Measurements from ENCODE around the gene IFT52.
A peak's percentile ranks its signal among the peaks of the same experiment; 100 is the strongest.
"Not testable (repeated sequence)": the region's sequence is repeated elsewhere in the genome, so short reads cannot be mapped to it uniquely, and the experiment has no call there.

The IFT52 gene

DNA sequence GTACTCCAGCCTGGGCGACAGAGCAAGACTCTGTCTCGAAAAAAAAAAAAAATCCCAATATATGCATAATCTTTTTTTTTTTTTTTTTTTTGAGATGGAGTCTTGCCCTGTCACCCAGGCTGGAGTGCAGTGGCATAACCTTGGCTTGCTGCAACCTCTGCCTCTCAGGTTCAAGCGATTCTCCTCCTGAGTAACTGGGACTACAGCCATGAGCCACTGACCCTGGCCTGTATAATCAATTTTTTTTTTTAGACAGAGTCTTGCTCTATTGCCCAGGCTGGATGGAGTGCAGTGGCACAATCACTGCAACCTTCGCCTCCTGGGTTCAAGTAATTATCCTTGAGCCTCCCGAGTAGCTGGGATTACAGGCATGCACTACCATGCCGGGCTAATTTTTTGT is 64.4 kb downstream of the IFT52 start:
- not testable (repeated sequence) for H3K27ac Mint-ChIP-seq, H3K4me3 Mint-ChIP-seq, H3K36me3 Mint-ChIP-seq, H3K9me3 Mint-ChIP-seq, ATAC-seq, H3K27me3 Mint-ChIP-seq
- peaks cover 22% of the 10 kb centered on the region for H3K4me1 Mint-ChIP-seq

DNA sequence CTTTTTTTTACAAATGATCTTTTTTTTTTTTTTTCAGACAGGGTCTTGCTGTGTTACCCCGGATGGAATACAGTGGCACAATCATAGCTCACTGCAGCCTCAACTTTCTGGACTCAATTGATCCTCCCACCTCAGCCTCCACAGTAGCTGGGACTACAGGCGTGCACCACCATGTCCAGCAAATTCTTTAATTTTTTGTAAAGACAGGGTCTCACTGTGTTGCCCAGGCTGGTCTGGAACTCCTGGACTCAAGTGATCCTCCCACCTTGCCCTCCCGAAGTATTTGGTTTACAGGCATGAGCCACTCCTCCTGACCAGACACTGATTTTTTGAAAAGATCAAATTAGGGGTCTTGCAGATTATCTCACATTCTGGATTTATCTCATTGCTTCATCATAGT is 65.2 kb downstream of the IFT52 start:
- H3K4me3 Mint-ChIP-seq = peak overlapping the region; percentile 97
- H3K36me3 Mint-ChIP-seq = no peaks in the 10 kb centered on the region
- H3K4me1 Mint-ChIP-seq = peaks cover 22% of the 10 kb centered on the region
- H3K27ac Mint-ChIP-seq = peak overlapping the region; percentile 98
- ATAC-seq = no peak
- no peaks in the 10 kb centered on the region for H3K27me3 Mint-ChIP-seq
- H3K9me3 Mint-ChIP-seq = no peaks in the 10 kb centered on the region

DNA sequence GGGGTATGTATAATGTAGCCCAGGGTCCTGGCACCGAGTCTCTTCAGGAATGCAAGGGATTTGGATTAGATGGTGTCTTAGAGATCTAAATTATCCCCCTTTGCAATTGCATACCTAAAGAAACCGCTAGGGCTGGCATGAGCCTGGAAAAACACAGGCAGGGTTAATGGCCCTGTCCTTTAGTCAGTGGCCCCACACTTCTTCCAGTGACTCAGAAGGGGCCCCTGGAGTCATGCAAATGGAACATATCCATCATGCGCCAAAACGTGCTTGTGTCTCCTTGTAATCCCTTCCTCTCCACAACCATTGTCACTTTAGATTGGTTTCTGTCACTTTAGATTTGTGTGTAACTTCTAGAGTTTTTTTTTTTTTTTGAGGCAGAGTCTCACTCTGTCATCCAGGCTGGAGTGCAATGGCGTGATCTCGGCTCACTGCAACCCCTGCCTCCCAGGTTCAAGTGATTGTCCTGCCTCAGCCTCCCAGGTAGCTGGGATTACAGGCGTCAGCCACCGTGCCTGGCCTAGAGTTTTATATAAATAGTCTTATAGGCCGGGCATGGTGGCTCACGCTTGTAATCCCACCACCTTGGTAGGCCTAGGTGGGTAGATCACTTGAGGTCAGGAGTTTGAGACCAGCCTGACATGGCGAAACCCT is 67.5 kb downstream of the IFT52 start:
- Mint-ChIP-seq H3K9me3 (no peaks in the 10 kb centered on the region), H3K4me3 (peak overlapping the region; percentile 97), H3K4me1 (peaks cover 22% of the 10 kb centered on the region), H3K27ac (peak overlapping the region; percentile 98), H3K27me3 (no peaks in the 10 kb centered on the region), H3K36me3 (no peaks in the 10 kb centered on the region)
- peak; percentile 8 for ATAC-seq

DNA sequence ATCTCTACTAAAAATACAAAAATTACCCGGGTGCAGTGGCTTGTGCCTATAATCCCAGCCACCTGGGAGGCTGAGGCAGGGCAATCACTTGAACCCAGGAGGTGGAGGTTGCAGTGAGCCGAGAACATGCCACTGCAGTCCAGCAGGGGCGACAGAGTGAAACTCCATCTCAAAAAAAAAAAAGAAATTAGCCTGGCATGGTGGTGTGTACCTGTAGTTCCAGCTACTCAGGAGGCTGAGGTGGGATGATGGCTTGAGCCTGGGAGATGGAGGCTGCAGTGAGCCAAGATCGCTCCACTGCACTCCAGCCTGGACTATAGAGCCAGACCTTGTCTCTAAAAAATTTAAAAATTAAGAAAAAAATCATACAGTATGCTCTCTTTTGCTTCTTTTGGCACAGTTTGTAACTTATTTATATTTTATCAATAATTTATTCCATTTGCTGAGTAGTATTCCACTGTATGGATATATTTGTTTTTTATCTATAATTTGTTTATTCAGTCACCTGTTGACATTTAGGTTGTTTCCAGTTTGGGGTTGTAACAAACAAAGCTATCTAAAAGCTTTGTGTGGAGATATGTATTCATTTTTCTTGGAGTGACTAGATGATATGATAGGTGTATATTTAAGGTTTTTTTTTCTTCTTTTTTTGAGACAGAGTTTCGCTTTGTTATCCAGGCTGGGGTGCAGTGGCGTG is 68.1 kb downstream of the IFT52 start:
- no peaks in the 10 kb centered on the region for H3K9me3 Mint-ChIP-seq
- peak overlapping the region; percentile 98 for H3K27ac Mint-ChIP-seq

DNA sequence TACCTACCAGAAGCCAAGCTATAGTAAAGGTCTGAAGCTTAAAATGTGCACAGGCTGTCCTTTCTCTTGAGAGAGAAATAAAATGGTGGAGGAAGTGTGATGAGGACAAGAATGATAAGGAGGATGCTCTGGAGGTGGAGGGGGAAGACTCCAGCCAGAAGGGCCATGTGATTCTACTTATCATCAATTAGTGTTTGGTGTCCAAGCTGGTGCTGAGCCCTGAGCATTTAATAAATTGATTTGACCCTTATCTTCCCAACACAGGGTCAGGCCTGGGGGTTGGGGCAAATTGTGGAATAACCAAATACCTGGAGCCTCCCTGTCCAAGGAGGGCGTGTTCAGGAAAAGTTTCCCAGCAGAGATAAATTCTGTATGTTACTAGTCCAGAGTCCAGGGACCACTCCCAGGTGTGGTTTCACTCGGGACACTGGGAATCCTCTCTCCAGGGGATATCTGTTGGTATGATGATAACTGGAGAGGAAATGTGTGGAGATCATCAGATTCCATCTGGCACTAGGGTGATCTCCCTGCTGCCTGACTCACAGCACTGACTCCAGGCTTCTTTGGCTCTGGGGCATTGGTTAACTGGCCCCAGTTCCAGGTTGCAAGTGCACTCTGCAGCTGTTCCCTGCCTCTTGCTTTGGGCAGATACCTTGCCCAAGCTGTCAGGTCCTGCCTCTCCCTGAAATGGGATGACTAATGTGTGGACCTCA is 72.4 kb downstream of the IFT52 start:
- H3K4me1 Mint-ChIP-seq = peaks cover 28% of the 10 kb centered on the region
- no peaks in the 10 kb centered on the region for H3K9me3 Mint-ChIP-seq
- no peak overlapping the region for H3K27ac Mint-ChIP-seq
- H3K36me3 Mint-ChIP-seq = no peaks in the 10 kb centered on the region
- no peak for ATAC-seq
- H3K4me3 Mint-ChIP-seq = no peak overlapping the region
- H3K27me3 Mint-ChIP-seq = no peaks in the 10 kb centered on the region

More for the DNA sequence above, 68.1 kb downstream of the IFT52 start:
- no peak overlapping the region for H3K4me3 Mint-ChIP-seq
- no peaks in the 10 kb centered on the region for H3K27me3 Mint-ChIP-seq
- H3K36me3 Mint-ChIP-seq = no peaks in the 10 kb centered on the region
- peaks cover 22% of the 10 kb centered on the region for H3K4me1 Mint-ChIP-seq
- ATAC-seq = no peak

DNA sequence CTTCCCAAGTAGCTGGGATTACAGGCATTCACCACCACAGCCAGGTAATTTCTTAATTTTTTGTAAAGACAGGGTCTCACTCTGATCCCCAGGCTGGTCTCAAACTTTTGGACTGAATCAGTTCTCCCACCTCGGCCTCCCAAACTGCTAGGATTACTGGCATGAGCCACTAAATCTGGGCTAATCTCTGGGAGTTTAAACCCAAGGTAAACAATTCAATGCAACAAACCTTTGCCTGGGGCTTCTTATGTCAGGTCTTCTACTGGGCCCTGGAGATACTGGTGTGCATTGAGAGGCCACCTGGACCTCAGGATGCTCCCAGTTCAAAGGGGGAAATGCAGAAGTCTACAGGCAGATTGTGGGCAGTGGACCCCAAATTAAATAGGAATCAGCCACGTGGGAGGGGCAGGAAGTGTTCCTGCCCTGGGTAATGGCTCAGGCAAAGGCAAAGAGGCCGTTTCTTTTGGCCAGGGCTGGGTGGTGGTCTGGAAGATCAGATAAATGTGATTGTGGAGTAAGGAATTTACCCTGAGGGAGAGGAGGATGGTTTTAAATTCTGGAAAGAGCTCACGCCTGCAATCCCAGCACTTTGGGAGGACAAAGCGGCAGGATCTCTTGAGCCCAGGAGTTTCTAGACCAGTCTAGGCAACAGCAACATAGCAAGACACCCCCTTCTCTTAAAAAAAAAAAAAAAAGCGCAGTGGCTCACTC is 74.9 kb downstream of the IFT52 start:
- no peaks in the 10 kb centered on the region for H3K27me3 Mint-ChIP-seq
- H3K9me3 Mint-ChIP-seq = no peaks in the 10 kb centered on the region
- no peak overlapping the region for H3K27ac Mint-ChIP-seq
- H3K4me1 Mint-ChIP-seq = peaks cover 30% of the 10 kb centered on the region
- peak overlapping the region; percentile 45 for H3K4me3 Mint-ChIP-seq
- H3K36me3 Mint-ChIP-seq = no peaks in the 10 kb centered on the region
- no peak for ATAC-seq

DNA sequence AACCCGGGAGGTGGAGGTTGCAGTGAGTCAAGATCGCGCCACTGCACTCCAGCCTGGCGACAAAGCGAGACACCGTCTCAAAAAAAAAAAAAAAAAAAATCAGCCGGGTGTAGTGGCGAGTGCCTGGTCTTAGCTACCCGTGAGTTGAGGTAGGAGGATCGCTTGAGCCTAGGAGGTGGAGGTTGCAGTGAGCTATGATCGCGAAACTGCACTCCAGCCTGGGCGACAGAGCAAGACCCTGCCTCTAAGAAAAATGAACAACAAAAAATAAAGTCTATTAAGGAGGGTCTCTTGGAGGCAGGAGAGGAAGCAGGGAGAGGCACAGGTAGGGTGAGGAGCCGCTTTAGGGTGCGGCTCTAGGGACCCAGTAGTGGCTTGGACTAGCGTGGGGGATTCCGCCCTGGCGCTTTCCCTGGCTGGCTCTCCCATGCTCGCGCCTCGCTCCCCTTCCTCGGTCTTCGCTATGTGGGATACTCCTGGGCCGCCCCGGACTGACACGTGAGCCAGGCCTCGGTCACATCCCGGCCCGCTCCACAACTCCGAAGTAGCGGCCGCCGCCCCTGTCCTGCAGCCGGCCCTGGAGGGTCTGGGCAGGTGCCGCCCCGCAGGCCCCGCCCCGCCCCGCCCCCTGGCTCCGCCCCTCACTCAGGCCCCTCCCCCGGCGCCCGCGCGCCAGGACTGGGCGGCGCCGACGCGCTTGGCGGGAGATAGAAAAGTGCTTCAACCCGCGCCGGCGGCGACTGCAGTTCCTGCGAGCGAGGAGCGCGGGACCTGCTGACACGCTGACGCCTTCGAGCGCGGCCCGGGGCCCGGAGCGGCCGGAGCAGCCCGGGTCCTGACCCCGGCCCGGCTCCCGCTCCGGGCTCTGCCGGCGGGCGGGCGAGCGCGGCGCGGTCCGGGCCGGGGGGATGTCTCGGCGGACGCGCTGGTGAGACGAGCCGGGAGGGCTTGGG is 75.9 kb downstream of the IFT52 start, which contains the start of gene MYBL2:
TSS of gene MYBL2 (plus strand) at position 739 of the 953 bp plus-strand sequence. CDS start at position 909, 170 bp downstream.
- peaks cover 30% of the 10 kb centered on the region for H3K4me1 Mint-ChIP-seq
- no peaks in the 10 kb centered on the region for H3K36me3 Mint-ChIP-seq
- peak; percentile 96 for ATAC-seq
- peak within 1 kb of the TSS; percentile 59 for H3K27ac Mint-ChIP-seq
- no peaks in the 10 kb centered on the region for H3K27me3 Mint-ChIP-seq
- H3K9me3 Mint-ChIP-seq = no peaks in the 10 kb centered on the region
- H3K4me3 Mint-ChIP-seq = peak within 1 kb of the TSS; percentile 87

DNA sequence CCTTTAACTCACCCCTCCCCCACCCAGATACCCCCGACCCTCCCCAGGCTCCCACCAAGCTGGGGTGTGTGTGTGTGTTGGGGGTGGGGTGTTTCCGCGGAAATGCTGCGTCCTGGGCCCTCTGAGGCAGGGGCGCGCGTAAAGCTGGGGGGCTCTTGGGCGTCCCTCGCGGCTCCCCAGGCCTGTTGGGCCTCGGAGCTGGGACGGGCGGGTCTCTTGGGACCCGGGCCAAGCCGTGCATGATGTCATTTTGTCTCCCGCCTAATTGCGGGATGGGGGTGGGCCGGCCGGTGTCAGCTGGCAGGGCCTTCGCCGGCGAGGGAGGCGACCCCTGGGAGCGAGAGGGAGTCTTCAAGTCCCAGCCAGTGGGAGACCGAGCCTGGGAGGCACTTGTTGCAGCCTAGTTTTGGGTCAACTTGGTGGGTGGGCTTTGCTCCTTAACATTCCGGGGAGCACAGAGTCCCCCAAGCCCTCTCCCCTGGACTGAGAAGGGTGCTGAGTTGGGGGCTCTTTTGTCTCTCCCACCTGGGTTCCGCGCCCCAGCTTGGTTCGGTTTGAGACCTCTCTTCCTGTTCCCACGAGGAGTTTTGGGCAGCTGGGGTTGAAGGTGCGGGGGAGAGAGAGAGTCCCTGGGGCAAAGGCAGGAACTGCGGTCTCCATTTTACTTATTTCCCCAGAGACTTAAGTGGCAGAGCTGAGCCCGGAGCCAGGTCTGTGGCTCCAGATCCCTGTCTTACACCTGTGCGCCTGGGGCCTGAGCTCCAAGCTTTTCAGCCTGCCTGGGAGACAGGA is 76.8 kb downstream of the IFT52 start:
- no peaks in the 10 kb centered on the region for H3K36me3 Mint-ChIP-seq
- no peaks in the 10 kb centered on the region for H3K9me3 Mint-ChIP-seq
- peak overlapping the region; percentile 71 for H3K4me3 Mint-ChIP-seq
- ATAC-seq = no peak
- H3K4me1 Mint-ChIP-seq = peaks cover 30% of the 10 kb centered on the region
- no peaks in the 10 kb centered on the region for H3K27me3 Mint-ChIP-seq
- H3K27ac Mint-ChIP-seq = peak overlapping the region; percentile 59

DNA sequence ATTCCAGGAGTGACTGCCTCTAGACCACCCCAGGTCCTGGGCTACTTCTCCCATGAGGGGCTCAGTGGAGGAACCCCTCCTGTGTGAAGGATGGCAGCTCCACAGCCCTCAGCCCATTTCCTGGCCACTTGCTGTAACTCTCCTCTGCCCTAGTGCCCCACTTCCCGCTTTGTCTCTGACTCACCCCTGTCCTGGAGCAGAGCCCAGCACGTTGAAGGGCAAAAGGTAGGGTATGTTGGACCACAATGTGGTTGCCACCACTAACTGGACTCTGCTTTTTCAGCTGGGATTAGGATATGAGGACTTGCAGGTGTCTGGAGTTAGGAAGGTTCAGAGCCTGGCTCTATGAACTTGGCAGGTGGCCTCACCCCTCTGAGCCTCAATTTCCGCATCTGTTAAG is 78.6 kb downstream of the IFT52 start:
- Mint-ChIP-seq H3K9me3 (no peaks in the 10 kb centered on the region), H3K36me3 (peaks cover 6% of the 10 kb centered on the region), H3K27me3 (no peaks in the 10 kb centered on the region), H3K4me1 (peaks cover 30% of the 10 kb centered on the region), H3K27ac (no peak overlapping the region), H3K4me3 (no peak overlapping the region)
- no peak for ATAC-seq

DNA sequence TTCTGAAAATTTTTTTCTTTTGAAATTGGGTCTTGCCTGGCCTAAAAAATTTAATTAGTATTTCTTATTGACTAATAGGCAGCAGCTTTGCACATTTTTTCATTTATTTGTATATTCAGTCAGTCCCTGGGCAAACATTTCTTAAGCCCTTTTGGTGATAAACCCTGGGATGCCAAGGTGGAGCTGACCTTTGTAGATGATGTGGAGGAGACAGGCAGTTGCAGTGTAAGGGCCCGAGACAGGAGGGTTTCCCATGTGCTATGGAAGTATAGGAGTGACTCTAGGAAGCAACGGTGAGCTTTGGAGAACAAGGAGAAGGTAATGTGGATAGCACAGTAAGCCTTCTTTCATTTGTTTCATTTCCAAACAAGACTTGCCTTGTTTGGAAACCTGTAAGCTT is 79.7 kb downstream of the IFT52 start:
- H3K4me3 Mint-ChIP-seq = no peak overlapping the region
- H3K36me3 Mint-ChIP-seq = peaks cover 6% of the 10 kb centered on the region
- H3K9me3 Mint-ChIP-seq = no peaks in the 10 kb centered on the region
- H3K4me1 Mint-ChIP-seq = peaks cover 20% of the 10 kb centered on the region
- no peak overlapping the region for H3K27ac Mint-ChIP-seq
- no peaks in the 10 kb centered on the region for H3K27me3 Mint-ChIP-seq
- no peak for ATAC-seq

DNA sequence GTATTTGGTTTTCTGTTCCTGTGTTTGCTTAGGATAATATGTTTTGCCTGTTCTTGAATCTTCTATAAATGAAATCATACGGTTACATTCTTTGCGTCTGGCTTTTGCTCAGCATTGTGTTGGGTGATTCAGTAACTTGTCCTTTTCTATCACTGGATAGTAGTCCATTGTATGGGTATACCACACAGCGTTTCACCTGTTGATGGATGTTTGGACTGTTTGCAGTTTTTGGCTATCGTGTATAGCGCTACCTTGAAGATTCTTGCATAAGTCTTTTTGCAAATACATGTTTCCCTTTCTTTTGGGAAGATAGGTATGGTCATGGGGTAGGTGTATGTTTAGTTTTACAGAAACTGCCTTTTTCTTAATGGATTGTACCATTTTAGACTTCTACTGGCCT is 85.6 kb downstream of the IFT52 start:
- H3K27ac Mint-ChIP-seq = peak overlapping the region; percentile 49
- no peak for ATAC-seq

DNA sequence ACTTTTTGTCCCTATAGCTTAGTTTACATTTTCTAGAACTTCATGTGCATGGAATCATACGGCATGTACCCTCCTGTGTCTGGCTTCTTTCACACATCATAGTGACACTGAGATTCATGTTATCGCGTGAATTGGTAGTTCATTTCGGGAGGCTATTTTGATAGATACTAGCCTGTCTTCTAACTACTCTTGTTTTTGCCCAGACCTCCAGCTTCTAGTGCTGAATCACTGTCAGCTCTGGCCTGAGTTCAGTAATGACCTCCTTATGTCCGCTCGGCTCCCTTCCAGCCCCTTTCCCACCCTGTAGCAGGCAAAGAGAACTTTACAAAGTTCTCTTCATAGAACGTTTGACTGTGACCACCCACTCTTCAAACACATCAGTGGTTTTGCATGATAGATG is 90.2 kb downstream of the IFT52 start:
- ATAC-seq = no peak
- Mint-ChIP-seq H3K27ac (peak overlapping the region; percentile 91), H3K9me3 (no peaks in the 10 kb centered on the region), H3K4me3 (peak overlapping the region; percentile 65), H3K4me1 (peaks cover 43% of the 10 kb centered on the region), H3K27me3 (no peaks in the 10 kb centered on the region), H3K36me3 (peaks cover 10% of the 10 kb centered on the region)

More for the DNA sequence above, 85.6 kb downstream of the IFT52 start:
- H3K36me3 Mint-ChIP-seq = peaks cover 16% of the 10 kb centered on the region
- no peaks in the 10 kb centered on the region for H3K9me3 Mint-ChIP-seq
- H3K4me3 Mint-ChIP-seq = no peak overlapping the region
- no peaks in the 10 kb centered on the region for H3K27me3 Mint-ChIP-seq
- peaks cover 24% of the 10 kb centered on the region for H3K4me1 Mint-ChIP-seq

DNA sequence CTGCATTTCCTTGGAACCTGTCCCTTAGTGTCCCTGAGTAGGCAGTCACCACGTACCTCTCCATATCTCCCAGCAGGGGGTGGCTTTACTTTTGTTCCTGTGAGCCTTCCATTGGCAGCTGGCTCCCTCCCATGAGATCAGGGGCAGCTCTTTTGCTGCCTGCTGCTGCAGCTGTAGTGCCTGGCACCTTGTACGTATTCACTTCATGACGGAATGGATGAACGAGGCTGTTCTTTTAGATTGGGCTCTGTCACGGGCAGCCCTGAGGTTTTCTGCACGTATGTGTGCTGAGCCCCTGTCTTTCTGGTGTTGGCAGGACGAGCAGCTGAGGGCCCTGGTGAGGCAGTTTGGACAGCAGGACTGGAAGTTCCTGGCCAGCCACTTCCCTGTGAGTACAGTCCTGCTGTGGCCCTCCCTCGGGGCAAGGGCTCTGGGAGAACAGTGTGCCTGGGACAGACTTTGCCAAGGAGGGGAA is 90.8 kb downstream of the IFT52 start:
- Mint-ChIP-seq H3K27me3 (no peaks in the 10 kb centered on the region), H3K4me3 (peak overlapping the region; percentile 65), H3K9me3 (no peaks in the 10 kb centered on the region), H3K4me1 (peaks cover 43% of the 10 kb centered on the region), H3K36me3 (peaks cover 7% of the 10 kb centered on the region), H3K27ac (peak overlapping the region; percentile 91)
- peak; percentile 67 for ATAC-seq

Measured in stimulated activated memory B cell treated with anti-CD40 and anti-IgM and Interleukin-4, amounts not matched to agents 10 μg/mL and 1 μg/mL and 100 μg/mL, for 72 hours (primary cell).